Adrenal gland (tissue), 5 donors: ENCODE measurements around the gene IPO13.

Experiments used
- CTCF ChIP-seq, 6 experiments: fragments of 450-650 bp in 4 of 6; fragments of 200-600 bp in 2 of 6; sonication (generic) in 1 of 6; IDR thresholded peaks; 1 replicate in 5 of 6; 2 replicates in 1 of 6; pipeline versions ENCODE4 v1.5.1 to v1.8.0; 2016 to 2021; ENCODE audit warnings: antibody characterized with exemption in 6 of 6, mild to moderate bottlenecking in 2 of 6, moderate library complexity in 1 of 6
- POLR2A ChIP-seq, 2 donors: fragments of 450-650 bp; IDR thresholded peaks; one replicate each; pipeline ENCODE4 v1.6.1; 2017; ENCODE audit warnings: antibody characterized with exemption in 2 of 2, mild to moderate bottlenecking in 2 of 2, moderate library complexity in 1 of 2
- donor health status: DM: no; HTN: no; CAD: no.

GRCh38 chr1:43951021-43951985, 4.6 kb downstream of the IPO13 start:
- TF ChIP-seq CTCF (IDR thresholded peaks at IDR 0.05) (no peak), POLR2A (IDR thresholded peaks at IDR 0.05) (no peak)
